Measurements from ENCODE around the gene CRYBG1.
"Not testable (repeated sequence)": the region's sequence is repeated elsewhere in the genome, so short reads cannot be mapped to it uniquely, and the experiment has no call there.

CRYBG1 gene

DNA sequence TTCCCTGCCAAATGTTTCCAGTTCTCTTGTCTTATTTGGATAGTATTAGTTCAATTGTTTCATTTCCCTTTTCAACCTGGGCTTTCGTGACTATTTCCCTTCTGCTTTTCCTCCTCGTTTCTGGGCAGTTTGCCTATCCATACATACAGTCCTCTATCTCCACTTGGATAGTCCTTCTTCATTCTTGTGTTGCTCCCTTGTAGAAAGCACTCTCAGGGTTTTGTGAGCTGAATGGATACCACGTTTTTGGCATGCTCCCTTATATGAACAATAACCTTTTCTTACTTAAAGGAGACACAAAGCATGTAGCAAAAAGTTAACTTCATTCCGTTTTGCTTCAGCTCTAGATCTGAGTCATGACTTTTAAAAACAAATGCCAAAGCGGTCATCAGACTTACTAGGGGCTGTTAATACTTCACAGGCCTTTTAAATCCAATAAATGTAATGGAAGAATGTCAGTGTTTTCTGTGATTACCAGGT, 16.6 kb downstream of the CRYBG1 start:
- DNase-seq = no peak

GRCh38 chr6:106379951-106380350, 19.4 kb downstream of the CRYBG1 start:
- no peak for DNase-seq

DNA sequence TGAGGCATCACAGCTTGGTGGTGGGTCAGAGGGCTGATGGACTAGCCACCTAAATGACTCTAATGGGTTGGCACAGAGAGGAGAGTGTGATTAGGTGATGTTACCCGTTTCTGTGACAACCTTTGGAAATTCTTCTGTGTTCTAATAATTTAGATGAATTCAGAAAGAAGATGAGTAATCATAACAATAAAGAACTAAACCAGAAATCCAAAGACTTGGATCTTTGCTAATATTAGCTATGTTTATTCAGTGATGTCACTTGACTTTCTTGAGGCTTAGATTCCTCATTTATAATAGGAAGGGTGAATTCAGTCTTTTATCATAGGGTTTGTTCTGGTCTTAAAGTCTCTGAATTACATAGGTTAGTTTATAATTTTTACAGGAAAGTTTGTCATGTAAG, 19.9 kb downstream of the CRYBG1 start:
- no peak for DNase-seq

- DNase-seq = no peak
These were observed 20.7 kb downstream of the CRYBG1 start for GRCh38 chr6:106381223-106381622.

GRCh38 chr6:106381881-106382280, 21.4 kb downstream of the CRYBG1 start:
- DNase-seq = no peak

- DNase-seq = no peak
These were observed 23.1 kb downstream of the CRYBG1 start for GRCh38 chr6:106383573-106383972.

DNA sequence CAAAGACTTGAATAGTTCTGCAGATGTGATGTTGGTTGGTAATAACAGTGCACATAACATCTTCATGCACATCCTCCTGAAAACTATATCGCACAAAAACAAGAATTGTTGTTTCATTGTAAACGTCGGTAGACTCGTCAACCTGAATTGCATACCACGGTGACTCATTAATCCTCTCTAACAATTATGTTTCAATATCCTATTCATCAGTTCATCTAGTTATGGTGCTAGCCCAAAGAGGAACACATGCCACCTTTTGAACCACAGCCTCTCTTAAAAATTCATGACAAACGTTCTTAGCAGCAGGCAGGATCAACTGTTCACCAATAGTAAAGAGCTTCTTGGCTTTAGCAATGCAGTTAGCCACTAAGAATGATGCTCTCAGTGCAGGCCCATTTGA, 25.0 kb downstream of the CRYBG1 start:
- no peak for DNase-seq

- DNase-seq = no peak
These were observed 27.4 kb downstream of the CRYBG1 start for GRCh38 chr6:106387875-106388274.

- no peak for DNase-seq
These were observed 29.6 kb downstream of the CRYBG1 start for GRCh38 chr6:106390088-106390487.

GRCh38 chr6:106396426-106397220, 36.1 kb downstream of the CRYBG1 start:
- DNase-seq = no peak

- DNase-seq = no peak
These were observed 36.9 kb downstream of the CRYBG1 start for GRCh38 chr6:106397431-106397830.

GRCh38 chr6:106398621-106399020, 38.1 kb downstream of the CRYBG1 start:
- DNase-seq = no peak

DNA sequence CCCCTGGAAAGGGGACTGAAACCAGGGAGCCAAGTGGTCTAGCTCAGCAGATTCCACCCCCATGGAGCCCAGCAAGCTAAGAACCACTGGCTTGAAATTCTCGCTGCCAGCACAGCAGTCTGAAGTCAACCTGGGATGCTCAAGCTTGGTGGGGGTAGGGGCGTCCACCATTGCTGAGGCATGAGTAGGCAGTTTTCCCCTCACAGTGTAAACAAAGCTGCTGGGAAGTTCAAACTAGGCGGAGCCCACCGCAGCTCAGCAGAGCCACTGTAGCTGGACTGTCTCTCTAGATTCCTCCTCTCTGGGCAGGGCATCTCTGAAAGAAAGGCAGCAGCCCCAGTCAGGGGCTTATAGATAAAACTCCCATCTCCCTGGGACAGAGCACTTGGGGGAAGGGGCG, 44.5 kb downstream of the CRYBG1 start:
- not testable (repeated sequence) for DNase-seq

- DNase-seq = no peak
These were observed 50.5 kb downstream of the CRYBG1 start for GRCh38 chr6:106411056-106411455.

DNA sequence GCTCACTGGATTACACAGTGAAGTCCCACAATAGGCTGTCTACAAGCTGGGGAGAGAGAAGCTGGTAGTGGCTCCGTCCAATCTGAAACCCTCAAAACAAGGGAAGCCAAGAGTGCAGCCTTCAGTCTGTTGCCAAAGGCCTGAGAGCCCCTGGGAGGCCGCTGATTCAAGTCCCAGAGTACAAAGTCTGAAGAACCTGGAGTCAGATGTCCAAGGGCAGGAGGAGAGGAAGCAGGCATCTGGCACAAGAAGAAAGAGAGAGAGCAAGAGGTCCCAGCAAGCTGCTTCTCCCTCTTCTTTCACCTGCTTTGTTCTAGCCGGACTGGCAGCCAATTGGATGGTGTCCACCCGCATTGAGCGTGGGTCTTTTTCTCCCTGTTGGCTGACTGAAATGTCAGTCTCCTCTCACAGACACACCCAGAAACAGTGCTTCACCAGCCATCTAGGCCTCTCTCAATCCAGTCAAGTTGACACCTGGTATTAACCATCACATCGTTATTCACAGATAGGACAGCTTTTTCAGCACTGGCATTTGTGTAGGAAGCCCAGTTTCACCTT, 51.2 kb downstream of the CRYBG1 start:
- DNase-seq = no peak

DNA sequence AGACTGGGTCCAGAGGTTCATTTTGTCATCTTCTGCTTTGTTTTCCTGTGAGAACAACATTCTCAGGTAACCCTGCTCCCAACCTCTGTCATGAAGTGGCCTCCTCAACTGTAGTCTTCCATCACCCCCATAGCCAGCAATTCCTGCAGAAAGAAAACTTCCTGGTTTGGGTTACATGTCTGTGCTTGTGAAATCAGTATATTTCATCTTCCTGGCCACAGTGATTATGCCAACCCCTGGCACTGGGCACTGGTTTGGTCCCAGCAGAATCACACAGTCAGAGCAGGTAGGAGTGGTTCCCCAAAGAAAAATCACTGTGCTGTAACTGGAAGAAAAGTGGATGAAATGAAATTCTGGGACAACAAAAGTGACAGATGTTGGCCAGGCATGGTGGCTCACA, 52.5 kb downstream of the CRYBG1 start:
- DNase-seq = no peak

DNA sequence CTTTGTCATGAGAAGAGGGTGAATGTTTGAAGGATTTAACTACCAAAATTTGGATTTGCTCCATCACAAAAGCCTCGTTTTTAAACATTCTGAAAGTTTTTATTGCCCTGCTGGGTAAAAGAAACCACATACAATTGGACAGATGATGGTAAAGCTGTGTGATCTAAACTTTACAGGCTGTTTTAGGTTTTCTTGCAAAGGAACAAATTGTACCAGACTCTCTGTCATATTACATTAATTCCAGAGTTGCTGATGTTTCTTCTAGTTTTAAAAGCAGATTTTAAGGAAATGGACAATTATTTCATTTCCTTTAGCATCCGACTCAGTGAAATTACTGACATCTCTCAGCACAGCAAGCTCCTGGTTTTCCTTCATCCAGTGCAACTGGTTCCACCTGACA, 53.2 kb downstream of the CRYBG1 start:
- DNase-seq = no peak

DNA sequence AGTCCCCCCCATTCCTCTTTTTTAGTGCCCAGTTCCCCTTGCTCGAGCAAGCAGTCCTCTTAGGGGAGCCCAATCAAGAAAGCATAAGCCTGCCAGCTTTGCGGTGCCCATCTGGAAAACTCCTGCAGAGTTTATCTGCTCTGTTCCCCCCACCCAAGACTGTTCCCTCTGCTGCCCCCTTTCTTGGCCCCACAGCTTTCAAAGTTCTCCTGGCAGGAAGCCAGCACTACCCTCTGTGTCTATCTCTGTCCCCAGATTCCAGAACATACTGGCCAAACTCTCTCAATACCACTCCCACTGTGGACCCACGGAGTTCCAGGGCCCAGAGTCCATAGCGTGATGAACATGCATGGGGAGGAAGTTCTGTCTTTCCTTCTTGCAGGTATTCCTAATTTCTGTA, 55.4 kb downstream of the CRYBG1 start:
- no peak for DNase-seq

DNA sequence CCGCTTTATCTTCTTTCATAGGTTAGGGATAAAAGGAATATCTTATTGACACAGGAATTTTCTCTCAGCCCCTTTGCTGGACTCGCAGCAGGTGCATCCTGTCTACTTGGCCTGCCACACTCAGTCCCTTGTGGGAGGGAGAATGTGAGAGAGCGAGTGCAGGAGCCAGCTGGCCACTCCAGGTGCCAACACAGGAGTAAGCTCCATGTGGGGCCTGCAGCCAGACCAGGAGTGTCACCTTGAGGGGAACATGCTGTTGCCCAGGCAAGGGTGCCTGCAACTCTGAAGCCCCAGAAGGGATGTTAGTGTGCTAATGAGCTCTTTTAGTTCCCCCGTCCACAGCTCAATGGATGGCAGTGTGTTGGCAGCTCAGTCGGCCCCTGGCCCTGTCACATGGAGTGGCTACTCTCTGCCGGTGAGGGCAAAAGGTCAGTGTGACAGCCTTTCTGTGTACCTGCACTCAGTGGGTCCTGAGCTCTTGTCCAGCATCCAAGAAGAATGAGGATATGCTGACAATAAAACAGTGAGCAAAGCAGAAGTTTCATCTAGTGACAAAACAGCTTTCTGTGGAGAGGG, 57.1 kb downstream of the CRYBG1 start:
- DNase-seq = no peak

DNA sequence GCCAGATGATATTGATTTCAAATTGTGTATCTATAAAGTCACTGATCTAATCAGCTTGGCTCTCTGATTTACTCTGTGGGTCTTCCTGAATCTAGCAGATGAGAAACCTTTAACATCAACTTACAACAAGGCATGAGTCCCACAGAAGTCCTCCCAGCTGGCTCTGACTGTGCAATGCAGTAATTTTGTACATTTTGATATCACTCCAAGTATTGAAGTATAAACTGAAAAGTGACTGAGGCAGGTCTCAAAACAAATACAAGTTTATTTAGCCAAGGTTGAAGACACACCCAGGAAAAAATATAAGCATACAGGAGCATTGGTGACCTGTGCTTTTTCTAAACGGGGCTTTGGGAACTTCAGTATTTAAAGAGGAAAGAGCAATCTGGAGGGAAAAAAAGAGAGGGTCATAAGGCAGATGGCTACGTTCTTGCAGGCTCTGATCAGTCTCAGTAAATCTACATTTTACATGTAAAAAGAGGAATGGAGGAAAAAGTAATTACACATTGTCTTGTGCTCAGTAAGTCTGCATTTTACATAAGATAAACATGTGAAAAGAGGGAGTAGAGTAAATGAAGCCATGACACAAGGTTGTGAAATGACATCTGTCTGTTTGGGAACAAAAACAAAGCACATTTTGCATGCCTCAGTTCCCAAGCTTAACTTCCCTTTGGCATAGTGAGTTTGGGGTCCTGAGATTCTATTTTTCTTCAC, 59.5 kb downstream of the CRYBG1 start:
- DNase-seq = no peak

DNA sequence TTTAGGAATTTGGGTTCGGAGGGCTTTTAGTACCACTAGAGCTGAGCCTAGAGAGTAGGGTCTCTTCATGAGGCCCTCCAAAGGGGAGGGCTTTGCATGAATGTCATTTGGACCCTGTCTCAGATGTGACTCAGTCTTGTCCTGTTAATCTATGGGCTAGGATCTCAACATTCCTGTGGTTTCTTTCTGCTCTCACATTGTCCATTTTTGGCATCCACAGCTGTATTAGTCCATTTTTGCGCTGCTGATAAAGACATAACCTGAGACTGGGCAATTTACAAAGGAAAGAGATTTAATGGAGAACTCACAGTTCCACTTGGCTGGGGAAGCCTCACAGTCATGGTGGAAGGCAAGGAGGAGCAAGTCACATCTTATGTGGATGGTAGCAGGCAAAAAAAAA, 61.0 kb downstream of the CRYBG1 start:
- no peak for DNase-seq

GRCh38 chr6:106422534-106422933, 62.0 kb downstream of the CRYBG1 start:
- no peak for DNase-seq

DNA sequence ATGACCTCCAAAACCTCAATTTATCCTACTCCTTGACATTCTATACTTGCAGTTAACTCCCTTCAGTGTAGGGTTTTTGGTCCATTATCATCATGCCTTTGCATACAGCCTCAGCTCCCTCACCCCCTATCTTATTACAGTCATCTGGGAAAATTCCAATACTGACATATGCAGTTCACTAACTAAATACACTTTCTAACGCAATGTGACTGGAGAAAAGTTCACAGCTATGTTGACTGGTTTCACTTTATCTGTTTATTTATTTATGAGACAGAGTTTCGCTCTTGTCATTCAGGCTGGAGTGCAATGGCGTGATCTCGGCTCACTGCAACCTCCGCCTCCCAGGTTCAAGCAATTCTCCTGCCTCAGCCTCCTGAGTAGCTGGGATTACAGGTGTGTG, 64.9 kb downstream of the CRYBG1 start:
- no peak for DNase-seq

Data from effector CD4-positive, alpha-beta T cell (primary cell).